Measurements from ENCODE around the gene DRAP1. TPM values are rescaled to one million over a fixed set of nuclear protein-coding genes. Genes with fewer than 3 reads are reported as not detected.

The DRAP1 gene
- total RNA-seq, 4 donors from 2014 or later: 15.7 to 63.2 (median 57.0) TPM

GRCh38 chr11:65907878-65908277, 11.3 kb upstream of the DRAP1 start:
- DNase-seq: no peak
- no peaks in the 10 kb centered on the region for H3K27me3 ChIP-seq
- H3K4me1 ChIP-seq: peaks cover 0 to 11% (median 9%) of the 10 kb centered on the region in 4 donors
- no peaks in the 10 kb centered on the region for H3K9me3 ChIP-seq
- in situ Hi-C loops (cut with MboI; ENCODE audit: low pct_ligation_motif_present in 1 of 4, low pct_unique_long_range_greater_than_20kb in 1 of 4, low sequenced_read_pairs in 3 of 4): no loop called here
- intact Hi-C loops (cut with DNase I; ENCODE audit: low total_unique reads): no loop called here
- no peak overlapping the region for H3K4me3 ChIP-seq
- no peak overlapping the region for H3K27ac ChIP-seq
- TF ChIP-seq EP300 (IDR thresholded peaks at IDR 0.05; ENCODE audit: low read depth): no peak
- no peak for TF ChIP-seq POLR2A (IDR thresholded peaks at IDR 0.05)
- no peak for TF ChIP-seq CTCF (IDR thresholded peaks at IDR 0.05)
- TF ChIP-seq POLR2AphosphoS5 (IDR thresholded peaks at IDR 0.05): no peak
- no peaks in the 10 kb centered on the region for H3K36me3 ChIP-seq
- WGBS, 2 donors (ENCODE audit: low coverage in 1 of 2): 75% methylated on average over 6 of the region's 6 CpGs; no CpG with 5 or more reads in 1 of the 2 donors

DNA sequence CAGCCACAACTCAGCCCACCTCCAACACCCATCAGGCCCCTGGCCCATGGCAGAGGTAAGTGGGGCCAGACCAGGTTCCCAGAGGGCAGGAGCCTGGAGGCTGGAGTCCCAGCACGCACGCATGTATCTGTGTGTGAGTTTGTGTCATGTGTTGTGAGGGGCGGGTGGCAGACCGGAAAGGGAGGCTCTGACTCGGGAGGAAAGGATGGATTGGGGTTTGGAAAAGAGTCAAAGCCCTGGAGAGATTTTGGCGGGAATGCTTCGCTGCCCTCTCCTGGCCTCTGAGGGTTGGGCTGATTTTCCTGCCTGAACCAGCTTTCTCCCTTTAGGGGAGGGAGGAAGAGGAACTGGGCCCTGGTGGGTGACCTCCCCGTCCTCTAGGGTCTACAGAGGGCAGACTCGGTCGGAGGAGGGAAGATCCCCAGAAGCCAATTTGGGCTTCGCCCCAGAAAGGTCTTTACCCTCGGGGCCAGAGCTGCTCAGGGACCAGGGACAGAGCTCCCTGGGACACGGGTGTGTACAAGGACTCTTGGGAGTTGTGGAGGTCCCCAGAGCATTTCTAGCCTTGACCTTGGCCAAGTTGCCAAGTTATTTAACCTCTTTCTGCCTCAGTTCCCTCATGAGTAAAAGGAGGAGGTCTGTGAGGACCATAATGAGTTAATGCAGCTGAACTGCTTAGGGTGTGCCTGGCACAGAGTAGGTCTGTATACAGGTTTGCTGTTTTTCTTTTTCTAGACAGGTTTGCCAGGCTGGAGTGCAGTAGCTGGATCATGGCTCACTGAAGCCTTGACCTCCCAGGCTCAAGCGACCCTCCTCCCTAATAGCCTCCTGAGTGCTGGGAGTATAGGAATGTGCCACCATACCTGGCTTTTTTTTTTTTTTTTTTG, 7.3 kb upstream of the DRAP1 start:
- no peak for TF ChIP-seq EP300 (IDR thresholded peaks at IDR 0.05; ENCODE audit: low read depth)
- TF ChIP-seq POLR2AphosphoS5 (IDR thresholded peaks at IDR 0.05): peak in 2 of 3 donors; percentile 11 to 42
- peak in 2 of 5 experiments; percentile 14 to 16 for TF ChIP-seq CTCF (IDR thresholded peaks at IDR 0.05)
- TF ChIP-seq POLR2A (IDR thresholded peaks at IDR 0.05): no peak
- no peaks in the 10 kb centered on the region for H3K27me3 ChIP-seq
- in situ Hi-C loops (cut with MboI; ENCODE audit: low pct_ligation_motif_present in 1 of 4, low pct_unique_long_range_greater_than_20kb in 1 of 4, low sequenced_read_pairs in 3 of 4): no loop called here
- peak; percentile 40 for DNase-seq
- intact Hi-C loops (cut with DNase I; ENCODE audit: low total_unique reads): no loop called here
- 31 to 35% methylated on average over 4 to 14 of the region's 14 CpGs for WGBS, 2 donors (ENCODE audit: low coverage in 1 of 2)
- no peaks in the 10 kb centered on the region for H3K36me3 ChIP-seq
- H3K4me1 ChIP-seq: peaks cover 13 to 32% (median 28%) of the 10 kb centered on the region in 4 donors
- no peak overlapping the region for H3K4me3 ChIP-seq
- peak overlapping the region in 1 of 4 donors; percentile 8 for H3K27ac ChIP-seq
- no peaks in the 10 kb centered on the region for H3K9me3 ChIP-seq

DNA sequence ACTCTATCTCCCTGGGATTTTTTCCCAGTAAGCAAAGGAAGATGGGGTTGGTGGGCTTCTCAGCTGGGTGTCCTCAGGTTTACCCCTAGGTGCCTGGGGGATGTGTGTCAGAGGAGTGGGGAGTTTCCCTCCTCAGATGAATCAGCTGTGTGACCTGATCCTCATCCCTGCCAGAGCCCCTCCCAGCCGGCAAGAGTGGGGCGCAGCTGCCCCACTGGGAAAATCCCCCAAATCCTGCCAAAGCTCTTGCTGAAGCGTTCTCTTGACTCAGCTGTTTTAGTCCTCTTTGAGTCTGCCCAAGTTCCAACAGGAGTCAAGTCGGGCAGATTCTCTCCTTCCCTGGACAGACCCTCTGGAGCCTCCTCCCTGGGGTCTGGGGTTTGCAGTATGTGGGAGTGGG, 6.4 kb upstream of the DRAP1 start:
- Histone ChIP-seq H3K36me3 (no peaks in the 10 kb centered on the region), H3K27me3 (no peaks in the 10 kb centered on the region), H3K4me1 (peaks cover 22 to 41% (median 37%) of the 10 kb centered on the region in 4 donors), H3K4me3 (no peak overlapping the region), H3K9me3 (no peaks in the 10 kb centered on the region), H3K27ac (no peak overlapping the region)
- intact Hi-C loops (cut with DNase I; ENCODE audit: low total_unique reads) (no loop called here), in situ Hi-C loops (cut with MboI; ENCODE audit: low pct_ligation_motif_present in 1 of 4, low pct_unique_long_range_greater_than_20kb in 1 of 4, low sequenced_read_pairs in 3 of 4) (no loop called here)
- TF ChIP-seq POLR2A (IDR thresholded peaks at IDR 0.05) (no peak), POLR2AphosphoS5 (IDR thresholded peaks at IDR 0.05) (no peak), CTCF (IDR thresholded peaks at IDR 0.05) (no peak), EP300 (IDR thresholded peaks at IDR 0.05; ENCODE audit: low read depth) (no peak)
- 48% methylated on average over 4 of the region's 4 CpGs; no CpG with 5 or more reads in 1 of the 2 donors for WGBS, 2 donors (ENCODE audit: low coverage in 1 of 2)
- DNase-seq: no peak

DNA sequence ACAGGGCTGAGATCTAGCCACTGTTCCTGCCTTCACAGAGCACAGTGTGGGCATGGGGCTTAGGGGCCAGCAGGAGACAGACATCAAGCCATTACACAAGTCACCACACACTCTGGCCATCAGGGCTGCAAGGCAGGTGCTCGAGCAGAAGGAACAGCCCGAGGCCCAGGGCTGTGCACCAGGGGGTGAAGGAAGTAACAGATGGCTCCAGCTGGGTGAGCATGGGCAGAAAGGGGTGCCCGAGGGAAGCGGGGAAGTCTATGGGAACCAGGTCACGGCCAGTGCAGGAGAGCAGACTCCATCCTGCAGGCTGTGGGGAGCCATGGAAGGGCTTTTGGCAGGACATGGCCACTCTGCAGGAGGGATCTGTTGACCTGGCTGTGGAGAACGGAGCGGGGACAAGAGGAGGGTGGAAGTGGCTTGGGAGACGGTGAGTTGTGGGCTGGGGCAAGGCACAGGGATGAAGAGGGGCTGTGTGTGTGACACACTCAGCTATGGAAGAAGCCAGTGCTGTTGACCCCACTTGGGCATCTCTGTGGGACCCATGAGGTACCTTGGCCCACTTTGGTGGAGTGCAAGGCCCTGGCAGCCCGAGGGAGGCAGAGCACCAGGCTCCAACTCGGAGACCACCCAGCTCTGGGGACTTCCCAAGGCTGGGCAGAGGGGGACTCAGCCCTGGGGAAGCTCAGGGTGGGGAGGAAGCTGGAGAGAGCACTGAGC, 4.0 kb upstream of the DRAP1 start:
- no peak for DNase-seq
- in situ Hi-C loops (cut with MboI; ENCODE audit: low pct_ligation_motif_present in 1 of 4, low pct_unique_long_range_greater_than_20kb in 1 of 4, low sequenced_read_pairs in 3 of 4): no loop called here
- H3K4me1 ChIP-seq: peaks cover 25 to 47% (median 45%) of the 10 kb centered on the region in 4 donors
- H3K9me3 ChIP-seq: no peaks in the 10 kb centered on the region
- H3K27me3 ChIP-seq: no peaks in the 10 kb centered on the region
- WGBS, 2 donors (ENCODE audit: low coverage in 1 of 2): 56 to 62% methylated on average over 3 to 10 of the region's 10 CpGs
- no peak overlapping the region for H3K4me3 ChIP-seq
- TF ChIP-seq POLR2A (IDR thresholded peaks at IDR 0.05) (no peak), POLR2AphosphoS5 (IDR thresholded peaks at IDR 0.05) (no peak), EP300 (IDR thresholded peaks at IDR 0.05; ENCODE audit: low read depth) (no peak), CTCF (IDR thresholded peaks at IDR 0.05) (no peak)
- H3K36me3 ChIP-seq: no peaks in the 10 kb centered on the region
- intact Hi-C loops (cut with DNase I; ENCODE audit: low total_unique reads): no loop called here
- H3K27ac ChIP-seq: peak overlapping the region; percentile 91 to 98 (median 96)

Measured in transverse colon (tissue), 4 donors.